ENCODE measurements around the gene RNF223.
"Not testable (repeated sequence)": the region's sequence is repeated elsewhere in the genome, so short reads cannot be mapped to it uniquely, and the experiment has no call there.

RNF223 gene

DNA sequence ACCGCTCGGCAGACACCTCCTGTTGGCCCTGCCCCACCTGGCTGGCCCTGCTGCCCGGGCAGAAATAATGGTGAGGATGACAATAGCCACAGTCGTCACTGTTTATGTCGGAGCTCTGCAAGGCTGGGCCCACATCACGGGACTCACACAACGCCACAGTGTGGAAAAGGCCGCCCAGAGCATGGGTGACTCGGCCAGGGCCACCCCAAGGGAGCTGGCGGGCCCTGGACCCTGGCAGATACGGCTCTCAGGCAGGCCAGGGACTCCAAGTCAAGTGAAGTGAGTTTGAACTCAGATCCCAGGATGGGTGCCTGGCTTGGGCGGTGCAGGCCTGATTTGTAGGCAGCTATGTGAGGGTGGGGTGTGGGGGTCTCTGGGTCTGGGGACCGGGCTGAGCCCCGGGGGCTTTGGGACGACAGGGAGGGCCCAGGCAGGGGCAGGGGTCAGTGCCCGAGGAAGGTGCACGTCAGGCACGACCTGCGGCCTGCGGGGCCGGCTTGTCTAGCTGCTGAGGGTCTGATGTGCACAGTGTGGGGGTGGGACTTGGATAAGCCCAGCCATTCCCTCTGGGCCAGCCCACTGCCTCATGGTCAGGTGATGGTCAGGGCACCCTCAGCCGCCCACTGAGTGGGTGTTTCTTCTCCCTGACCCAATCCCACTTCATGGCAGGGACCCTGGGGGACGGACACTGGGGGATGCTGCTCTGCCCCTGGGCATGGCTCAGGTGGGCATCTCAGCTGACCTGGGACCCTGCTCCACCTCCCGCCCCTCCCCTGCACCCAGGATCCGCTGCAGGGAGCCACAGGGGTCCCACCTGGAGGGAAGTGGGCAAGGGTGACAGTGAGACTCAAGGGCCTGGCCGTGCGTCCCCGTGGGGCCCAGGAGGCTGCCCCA lies 1.0 kb downstream of the RNF223 start:
- no peak for ATAC-seq
- H3K9me3 Mint-ChIP-seq: no peaks in the 10 kb centered on the region
- peak overlapping the region in 1 of 2 donors; percentile 15 for H3K4me3 Mint-ChIP-seq
- no peak for DNase-seq
- H3K27me3 Mint-ChIP-seq: peaks cover 33% of the 10 kb centered on the region
- H3K27ac Mint-ChIP-seq: peak overlapping the region in 1 of 2 donors; percentile 76
- peaks cover 15% of the 10 kb centered on the region for H3K4me1 Mint-ChIP-seq

DNA sequence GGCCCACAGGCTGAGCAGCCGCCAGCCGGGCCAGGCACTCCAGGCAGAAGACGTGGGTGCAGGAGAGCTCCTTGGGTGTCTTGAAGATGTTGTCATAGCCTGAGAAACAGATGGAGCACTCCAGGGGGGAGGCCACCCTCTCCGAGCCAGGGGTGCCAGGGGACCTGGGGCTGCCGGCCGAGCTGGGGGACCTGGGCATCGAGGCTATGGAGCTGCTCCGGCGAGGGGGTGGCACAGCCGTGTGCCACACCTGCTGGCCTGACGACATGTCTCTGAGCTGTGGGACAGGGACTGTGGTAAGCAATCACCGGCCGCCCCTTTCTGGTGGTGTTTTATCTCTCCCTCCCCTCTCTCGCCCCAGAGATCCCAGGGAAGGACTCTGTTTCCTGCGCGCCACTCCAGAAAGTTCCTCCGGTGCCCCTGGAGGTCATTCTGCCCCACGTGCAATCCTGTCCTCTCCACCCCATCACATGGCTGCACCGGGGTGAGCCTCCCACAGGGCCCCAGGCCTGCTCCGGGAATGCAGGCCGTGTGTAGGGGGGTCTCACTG lies 1.7 kb downstream of the RNF223 start:
- Mint-ChIP-seq H3K9me3 (no peaks in the 10 kb centered on the region), H3K4me1 (peaks cover 22% of the 10 kb centered on the region), H3K27ac (peak overlapping the region in 1 of 2 donors; percentile 76), H3K4me3 (peak overlapping the region in 1 of 2 donors; percentile 15), H3K27me3 (peaks cover 33% of the 10 kb centered on the region)
- ATAC-seq (no peak), DNase-seq (no peak)

DNA sequence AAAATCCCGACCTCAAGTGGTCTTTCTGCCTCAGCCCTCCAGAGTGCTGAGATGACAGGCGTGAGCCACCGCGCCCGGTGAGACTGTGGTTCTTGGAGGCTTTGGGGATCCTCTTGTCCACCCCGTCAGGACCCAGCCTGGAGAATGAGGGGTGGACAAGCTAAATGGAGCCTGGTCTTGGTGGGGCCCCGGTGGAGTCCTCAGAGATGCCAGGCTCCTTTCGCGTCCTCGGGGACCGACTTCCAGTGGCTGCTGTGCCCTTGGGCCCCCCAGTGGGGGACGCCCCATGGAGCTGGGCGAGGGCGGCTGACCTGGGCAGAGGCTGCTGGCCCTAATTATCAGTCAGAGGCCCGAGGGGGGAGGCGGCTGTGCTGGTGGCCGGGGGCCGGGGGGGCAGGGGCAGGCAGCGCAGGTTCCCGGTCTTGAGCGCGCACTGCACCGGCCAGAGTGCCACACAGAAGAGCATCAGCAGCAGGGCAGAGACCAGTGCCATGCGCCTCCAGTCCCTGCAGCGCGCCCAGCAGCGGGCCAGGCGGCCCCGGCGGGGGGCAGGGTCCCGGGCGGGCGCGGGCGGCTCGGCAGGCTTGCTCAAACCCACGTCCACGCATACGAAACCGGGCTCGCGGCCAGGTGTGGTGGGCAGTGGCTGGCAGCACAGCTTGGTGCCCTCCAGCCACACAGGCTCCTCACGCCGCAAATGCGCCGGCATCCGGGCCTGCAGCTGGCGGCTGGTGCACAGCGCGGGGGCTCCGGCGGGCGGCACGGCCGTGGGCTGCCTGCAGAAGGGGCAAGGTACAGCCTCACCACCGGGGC lies 2.4 kb downstream of the RNF223 start:
- H3K9me3 Mint-ChIP-seq: no peaks in the 10 kb centered on the region
- DNase-seq (no peak), ATAC-seq (no peak)
- H3K4me3 Mint-ChIP-seq: no peak overlapping the region
- H3K4me1 Mint-ChIP-seq: peaks cover 26% of the 10 kb centered on the region
- H3K27me3 Mint-ChIP-seq: peaks cover 33% of the 10 kb centered on the region
- peak overlapping the region in 1 of 2 donors; percentile 48 for H3K27ac Mint-ChIP-seq

DNA sequence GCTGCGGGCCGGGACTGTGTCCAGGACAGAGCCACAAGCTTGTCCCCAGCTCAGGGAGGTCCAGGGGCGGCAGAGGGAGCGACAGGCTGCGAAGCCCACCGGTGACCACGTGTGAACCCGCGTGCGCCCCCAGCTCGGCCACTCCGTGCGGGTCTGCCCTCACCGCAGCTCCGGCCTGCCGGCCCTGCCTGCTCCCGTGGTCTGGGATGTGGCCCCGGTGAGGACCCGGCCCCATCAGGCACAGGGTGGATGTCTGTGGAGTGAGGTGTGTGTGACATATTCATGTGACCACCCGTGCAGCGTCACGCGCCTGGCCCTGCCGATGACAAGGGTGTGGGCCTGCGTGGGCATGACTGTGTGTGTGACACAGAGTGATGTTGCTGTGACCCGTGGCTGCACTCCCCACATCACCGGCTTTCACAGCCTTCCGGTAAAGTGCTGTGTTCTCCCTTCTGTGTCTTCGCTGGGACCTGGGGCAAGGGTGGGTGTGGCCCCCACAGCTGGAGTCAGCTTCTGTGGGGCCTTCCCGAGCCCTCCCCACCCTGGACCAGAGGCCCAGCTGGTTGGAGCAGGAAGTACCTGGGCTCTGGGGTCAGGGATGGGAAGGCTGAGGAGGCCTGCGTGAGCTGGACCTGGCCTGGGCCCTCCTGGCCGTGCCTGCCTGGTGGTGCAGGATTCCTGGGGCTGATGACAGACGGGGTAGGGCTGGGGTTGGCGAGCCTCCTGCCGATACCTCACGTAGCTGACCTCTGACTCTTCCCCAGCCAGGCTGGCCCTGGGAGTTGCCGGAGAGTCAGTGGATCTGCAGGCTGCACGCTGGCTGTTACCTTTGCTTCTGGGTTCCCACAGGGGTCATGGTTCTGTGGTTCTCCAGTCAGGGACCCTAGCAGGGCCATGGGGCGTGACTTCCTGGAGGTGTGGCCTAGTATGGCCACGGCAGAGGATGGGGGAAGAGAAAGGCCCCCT lies 4.1 kb downstream of the RNF223 start:
- peak overlapping the region in 1 of 2 donors; percentile 61 for H3K4me3 Mint-ChIP-seq
- no peaks in the 10 kb centered on the region for H3K9me3 Mint-ChIP-seq
- ATAC-seq (peak; percentile 3), DNase-seq (no peak)
- H3K4me1 Mint-ChIP-seq: peaks cover 42% of the 10 kb centered on the region
- no peak overlapping the region for H3K27ac Mint-ChIP-seq
- peaks cover 26% of the 10 kb centered on the region for H3K27me3 Mint-ChIP-seq

DNA sequence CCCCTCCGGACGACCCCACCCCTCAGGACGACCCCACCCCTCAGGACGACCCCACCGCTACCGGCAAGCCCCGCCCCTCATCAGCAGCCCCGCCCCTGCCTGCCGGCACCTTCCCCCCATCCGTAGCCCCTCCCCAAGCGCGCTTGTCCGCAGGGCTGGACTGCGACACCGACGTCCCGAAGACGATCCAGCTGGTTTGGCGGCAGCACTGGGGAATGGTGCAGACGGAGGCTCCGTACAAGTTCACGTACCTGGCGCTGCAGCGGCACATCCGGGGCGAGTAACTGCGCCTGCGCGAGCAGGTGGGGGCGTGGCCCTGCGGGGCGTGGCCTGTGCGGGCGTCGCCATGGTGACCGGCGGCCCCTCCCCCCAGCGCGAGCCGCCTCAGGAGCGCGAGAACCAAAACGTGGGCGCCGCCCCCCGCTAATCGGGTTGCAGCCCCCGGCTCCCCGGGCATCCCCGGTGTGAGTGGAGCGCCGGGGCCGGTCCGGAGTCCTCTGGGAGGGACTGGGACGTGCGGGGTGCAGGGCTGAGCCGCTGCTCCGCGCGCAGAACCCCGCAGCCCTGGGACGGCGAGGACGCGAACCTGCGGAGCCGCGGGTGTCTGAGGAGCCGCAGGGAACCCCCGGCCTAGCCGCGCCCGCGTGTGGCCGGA lies 4.9 kb downstream of the RNF223 start:
- H3K27me3 Mint-ChIP-seq: peaks cover 18% of the 10 kb centered on the region
- peak overlapping the region; percentile 81 to 83 for H3K4me3 Mint-ChIP-seq
- H3K4me1 Mint-ChIP-seq: peaks cover 46% of the 10 kb centered on the region
- H3K9me3 Mint-ChIP-seq: no peaks in the 10 kb centered on the region
- ATAC-seq: peak; percentile 34
- H3K27ac Mint-ChIP-seq: peak overlapping the region in 1 of 2 donors; percentile 87
- peak; percentile 90 to 92 for DNase-seq

DNA sequence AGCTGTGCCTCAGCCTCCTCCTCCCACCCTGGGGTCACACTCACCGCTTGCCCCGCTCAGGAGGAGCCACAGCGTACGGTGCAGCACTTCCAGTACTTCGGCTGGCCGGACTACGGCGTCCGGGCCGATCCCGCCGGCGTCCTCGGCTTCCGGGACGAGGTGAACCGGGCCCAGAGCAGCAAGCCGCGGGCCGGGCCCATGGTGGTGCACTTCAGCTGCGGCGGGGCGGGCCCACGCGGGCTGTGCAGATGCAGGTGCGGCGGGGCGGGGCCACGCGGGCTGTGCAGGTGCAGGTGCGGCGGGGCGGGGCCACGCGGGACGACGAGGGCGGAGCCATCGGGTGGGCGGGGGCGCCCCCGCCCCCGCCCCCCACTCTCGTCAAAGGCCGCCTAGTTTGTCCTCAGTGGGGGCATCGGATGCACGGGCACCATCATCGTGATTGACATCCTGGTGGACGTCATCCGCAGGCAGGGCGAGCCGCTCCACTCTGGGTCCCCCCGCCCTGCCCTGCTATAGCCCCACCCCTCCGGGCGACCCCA lies 5.5 kb downstream of the RNF223 start:
- no peaks in the 10 kb centered on the region for H3K9me3 Mint-ChIP-seq

DNA sequence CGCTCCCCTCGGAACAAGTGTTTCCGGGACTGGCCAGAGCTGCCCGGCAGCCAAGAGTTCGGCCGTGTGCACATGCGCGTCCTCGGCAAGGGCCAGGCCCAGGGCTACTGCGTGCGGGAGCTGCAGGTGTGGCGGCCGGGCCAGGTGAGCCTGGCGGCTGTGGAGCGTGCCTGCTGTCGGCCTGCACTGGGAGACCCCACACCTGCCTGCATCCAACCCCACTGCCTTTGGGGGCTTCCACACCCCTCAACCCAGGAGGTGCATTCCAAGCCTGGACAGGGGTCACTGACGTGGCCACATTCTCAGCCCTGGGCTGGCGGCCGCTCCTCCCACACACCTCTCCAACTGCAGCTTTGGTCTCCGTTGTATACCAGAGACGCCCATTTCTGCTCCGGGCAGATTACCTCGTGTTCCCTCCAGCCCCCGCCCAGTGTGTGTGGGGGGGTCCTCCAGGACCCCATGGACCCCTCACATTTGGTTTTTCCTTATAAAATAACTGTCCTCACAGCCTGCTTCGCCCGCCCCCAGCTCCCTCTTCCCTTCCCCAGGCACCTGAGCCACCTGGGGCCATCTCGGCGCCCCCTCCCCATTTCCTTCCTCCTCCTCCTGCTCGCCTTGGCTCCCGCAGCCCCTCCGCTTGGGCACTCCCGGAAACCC lies 6.1 kb downstream of the RNF223 start:
- H3K4me1 Mint-ChIP-seq: peaks cover 55% of the 10 kb centered on the region
- H3K9me3 Mint-ChIP-seq: no peaks in the 10 kb centered on the region
- H3K27ac Mint-ChIP-seq: peak overlapping the region in 1 of 2 donors; percentile 93
- peak overlapping the region; percentile 83 to 87 for H3K4me3 Mint-ChIP-seq
- peaks cover 15% of the 10 kb centered on the region for H3K27me3 Mint-ChIP-seq
- no peak for DNase-seq
- no peak for ATAC-seq

More for the DNA sequence above, 5.5 kb downstream of the RNF223 start:
- peaks cover 16% of the 10 kb centered on the region for H3K27me3 Mint-ChIP-seq
- ATAC-seq (peak; percentile 6), DNase-seq (no peak)
- peak overlapping the region in 1 of 2 donors; percentile 93 for H3K27ac Mint-ChIP-seq
- H3K4me3 Mint-ChIP-seq: peak overlapping the region; percentile 83 to 87
- peaks cover 49% of the 10 kb centered on the region for H3K4me1 Mint-ChIP-seq

DNA sequence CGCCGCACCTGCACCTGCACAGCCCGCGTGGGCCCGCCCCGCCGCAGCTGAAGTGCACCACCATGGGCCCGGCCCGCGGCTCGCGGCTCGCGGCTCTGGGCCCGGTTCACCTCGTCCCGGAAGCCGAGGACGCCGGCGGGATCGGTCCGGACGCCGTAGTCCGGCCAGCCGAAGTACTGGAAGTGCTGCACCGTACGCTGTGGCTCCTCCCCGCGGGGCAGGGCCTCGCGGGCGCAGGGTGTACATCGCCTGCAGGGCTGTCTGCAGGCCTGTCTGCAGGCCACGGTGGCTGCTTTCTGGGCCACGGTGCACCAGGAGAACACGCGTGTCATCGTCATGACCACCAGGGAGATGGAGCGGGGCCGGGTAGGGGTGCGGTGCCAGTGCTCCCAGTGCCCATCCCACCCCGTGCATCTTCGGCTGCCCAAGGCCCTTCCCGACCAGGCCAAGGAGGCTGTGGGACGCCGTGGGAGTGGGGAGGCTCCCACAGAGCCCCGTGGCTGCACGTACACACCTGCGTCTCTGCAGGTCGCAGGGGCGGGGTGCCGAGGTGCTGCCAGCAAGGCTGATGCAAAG lies 6.7 kb downstream of the RNF223 start:
- H3K4me3 Mint-ChIP-seq: peak overlapping the region; percentile 29 to 87
- H3K27ac Mint-ChIP-seq: no peak overlapping the region
- peaks cover 9% of the 10 kb centered on the region for H3K27me3 Mint-ChIP-seq
- ATAC-seq: no peak
- H3K4me1 Mint-ChIP-seq: peaks cover 61% of the 10 kb centered on the region
- no peak for DNase-seq
- no peaks in the 10 kb centered on the region for H3K9me3 Mint-ChIP-seq

DNA sequence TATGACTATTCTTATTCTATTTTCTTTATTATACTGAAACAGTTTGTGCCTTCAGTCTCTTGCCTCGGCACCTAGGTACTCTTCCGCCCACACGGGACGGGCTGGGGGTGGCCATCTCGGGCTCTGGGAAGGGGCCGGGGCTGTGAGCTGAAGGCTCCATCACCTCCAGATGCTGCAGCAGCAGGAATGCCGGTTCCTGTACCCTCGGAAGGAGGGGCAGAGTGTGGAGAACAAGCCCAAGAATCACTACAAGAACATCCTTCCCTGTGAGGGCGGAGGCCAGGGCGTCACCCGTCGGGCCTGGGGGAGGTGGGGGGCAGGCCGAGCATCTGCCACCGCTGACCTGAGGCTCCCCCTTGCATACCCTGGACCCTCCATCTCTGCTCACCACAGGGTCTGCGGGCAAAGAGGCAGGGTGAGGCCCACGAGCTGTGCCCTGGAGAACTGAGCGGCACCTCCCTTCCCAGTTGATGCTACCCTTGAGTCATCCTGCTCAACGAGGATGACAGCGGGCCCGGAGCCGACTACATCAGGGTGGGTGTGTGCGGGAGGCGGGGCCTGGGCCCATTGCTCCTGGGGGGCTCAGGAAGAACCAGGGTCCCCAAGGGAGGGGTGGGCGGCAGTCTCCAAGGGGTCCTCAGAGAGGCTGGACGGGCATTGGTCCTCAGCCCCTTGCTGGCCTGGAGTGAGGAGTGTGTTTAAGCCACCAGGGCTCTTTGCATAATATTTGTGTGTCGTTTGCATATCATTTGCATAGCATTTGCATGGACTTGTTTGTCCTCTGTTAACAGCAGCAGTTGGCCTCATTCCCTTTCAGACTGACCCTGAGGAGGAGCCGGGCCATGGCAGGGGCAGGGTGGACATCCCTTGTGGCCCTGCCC lies 7.5 kb downstream of the RNF223 start:
- Mint-ChIP-seq H3K9me3 (no peaks in the 10 kb centered on the region), H3K4me3 (peak overlapping the region; percentile 37 to 55), H3K27ac (peak overlapping the region; percentile 8 to 34), H3K27me3 (peaks cover 8% of the 10 kb centered on the region), H3K4me1 (peaks cover 64% of the 10 kb centered on the region)
- DNase-seq (no peak), ATAC-seq (no peak)

DNA sequence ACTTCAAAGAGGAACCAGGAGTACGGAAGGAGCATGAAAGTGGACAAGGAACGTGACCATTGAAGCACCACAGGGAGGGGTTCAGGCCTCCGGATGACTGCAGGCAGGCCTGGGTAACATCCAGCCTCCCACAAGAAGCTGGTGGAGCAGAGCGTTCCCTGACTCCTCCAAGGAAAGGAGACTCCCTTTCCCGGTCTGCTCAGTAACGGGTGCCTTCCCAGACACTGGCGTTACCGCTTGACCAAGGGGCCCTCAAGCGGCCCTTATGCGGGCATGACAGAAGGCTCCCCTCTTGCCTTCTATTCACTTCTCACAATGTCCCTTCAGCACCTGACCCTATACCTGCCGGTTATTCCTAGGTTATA lies 8.2 kb downstream of the RNF223 start:
- not testable (repeated sequence) for H3K9me3 Mint-ChIP-seq, ATAC-seq, DNase-seq, H3K27ac Mint-ChIP-seq
- Mint-ChIP-seq H3K27me3 (peaks cover 11% of the 10 kb centered on the region), H3K4me1 (peaks cover 71% of the 10 kb centered on the region), H3K4me3 (peak overlapping the region; percentile 67 to 72)

DNA sequence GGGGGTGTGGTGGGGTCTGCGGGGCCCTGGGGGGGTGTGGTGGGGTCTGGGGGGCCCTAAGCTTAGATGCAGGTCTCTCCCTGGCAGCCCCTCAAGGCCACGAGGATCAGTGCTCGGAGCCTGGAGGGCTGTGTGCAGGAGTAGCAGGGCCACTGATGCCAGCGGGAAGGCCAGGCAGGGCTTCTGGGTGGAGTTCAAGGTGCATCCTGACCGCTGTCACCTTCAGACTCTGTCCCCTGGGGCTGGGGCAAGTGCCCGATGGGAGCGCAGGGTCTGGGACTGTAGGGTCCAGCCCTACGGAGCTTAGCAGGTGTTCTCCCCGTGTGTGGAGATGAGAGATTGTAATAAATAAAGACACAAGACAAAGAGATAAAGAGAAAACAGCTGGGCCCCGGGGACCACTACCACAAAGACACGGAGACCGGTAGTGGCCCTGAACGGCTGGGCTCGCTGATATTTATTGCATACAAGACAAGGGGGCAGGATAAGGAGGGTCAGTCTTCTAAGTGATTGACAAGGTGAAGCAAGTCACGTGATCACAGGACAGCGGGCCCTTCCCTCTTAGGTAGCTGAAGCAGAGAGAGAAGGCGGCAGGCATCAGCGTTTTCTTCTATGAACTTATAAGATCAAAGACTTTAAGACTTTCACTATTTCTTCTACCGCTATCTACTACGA lies 8.7 kb downstream of the RNF223 start:
- Mint-ChIP-seq H3K4me1 (peaks cover 73% of the 10 kb centered on the region), H3K27ac (peak overlapping the region; percentile 1 to 16), H3K27me3 (peaks cover 16% of the 10 kb centered on the region), H3K4me3 (peak overlapping the region; percentile 67 to 72), H3K9me3 (no peaks in the 10 kb centered on the region)
- ATAC-seq (no peak), DNase-seq (no peak)
